ENCODE results near the gene DNAJB5.

- TF ChIP-seq CTCF (IDR thresholded peaks at IDR 0.05; ENCODE audit: insufficient read depth, low read depth, low read length) (no peak), EZH2 (IDR thresholded peaks at IDR 0.05; ENCODE audit: insufficient read depth, low read length) (no peak)
Measured at GRCh38 chr9:34948451-34948850, 41.1 kb upstream of the DNAJB5 start.
